T-helper 2 cell treated with Interferon-gamma antibody and Interleukin-4, amounts not matched to agents 5 μg/mL and 100 μg/mL, for 36 hours (primary cell): ENCODE measurements around the gene SOWAHD.
"Not testable (repeated sequence)": the region's sequence is repeated elsewhere in the genome, so short reads cannot be mapped to it uniquely, and the experiment has no call there.

Source experiments
- DNase-seq: peaks from one replicate; pipeline ENCODE4 v3.0.0; 2021; ENCODE audit warnings: low spot score
- H3K27ac Mint-ChIP-seq: one replicate; pipeline ENCODE4 v1.8.0; 2021; ENCODE audit warnings: mild to moderate bottlenecking, mixed read lengths
- H3K27me3 Mint-ChIP-seq: one replicate; pipeline ENCODE4 v1.8.0; 2021; ENCODE audit warnings: low read depth, mixed read lengths
- H3K36me3 Mint-ChIP-seq: one replicate; pipeline ENCODE4 v1.8.0; 2021; ENCODE audit warnings: low read depth, mixed read lengths
- H3K4me1 Mint-ChIP-seq: one replicate; pipeline ENCODE4 v1.8.0; 2021; ENCODE audit warnings: low read depth, mixed read lengths
- H3K4me3 Mint-ChIP-seq: one replicate; pipeline ENCODE4 v1.8.0; 2022; ENCODE audit warnings: mild to moderate bottlenecking, moderate library complexity, mixed read lengths
- H3K9me3 Mint-ChIP-seq: one replicate; pipeline ENCODE4 v1.8.0; 2021; ENCODE audit warnings: mixed read lengths

SOWAHD gene

DNA sequence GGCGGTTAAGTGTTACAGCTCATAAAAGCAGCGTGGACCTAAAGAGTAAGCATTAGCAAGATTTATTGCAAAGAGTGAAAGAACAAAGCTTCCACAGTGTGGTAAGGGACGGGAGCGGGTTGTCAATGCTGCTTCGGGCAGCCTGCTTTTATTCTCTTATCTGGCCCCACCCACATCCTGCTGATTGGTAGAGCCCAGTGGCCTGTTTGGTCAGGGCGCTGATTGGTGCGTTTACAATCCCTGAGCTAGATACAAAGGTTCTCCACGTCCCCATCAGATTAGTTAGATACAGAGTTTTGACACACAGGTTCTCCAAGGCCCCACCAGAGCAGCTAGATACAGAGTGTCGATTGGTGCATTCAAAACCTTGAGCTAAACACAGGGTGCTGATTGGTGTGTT lies 8.3 kb upstream of the SOWAHD start:
- not testable (repeated sequence) for H3K27ac Mint-ChIP-seq, H3K4me3 Mint-ChIP-seq, H3K36me3 Mint-ChIP-seq, H3K27me3 Mint-ChIP-seq, H3K4me1 Mint-ChIP-seq, H3K9me3 Mint-ChIP-seq, DNase-seq

DNA sequence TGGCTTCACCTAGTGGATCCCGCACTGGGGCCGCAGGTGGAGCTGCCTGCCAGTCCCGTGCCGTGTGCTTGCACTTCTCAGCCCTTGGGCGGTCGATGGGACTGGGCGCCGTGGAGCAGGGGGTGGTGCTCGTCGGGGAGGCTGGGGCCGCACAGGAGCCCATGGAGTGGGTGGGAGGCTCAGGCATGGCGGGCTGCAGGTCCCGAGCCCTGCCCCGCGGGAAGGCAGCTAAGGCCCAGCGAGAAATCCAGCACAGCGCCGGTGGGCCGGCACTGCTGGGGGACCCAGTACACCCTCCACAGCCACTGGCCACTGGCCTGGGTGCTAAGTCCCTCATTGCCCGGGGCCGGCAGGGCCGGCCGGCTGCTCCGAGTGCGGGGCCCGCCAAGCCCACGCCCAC lies 7.6 kb upstream of the SOWAHD start:
- not testable (repeated sequence) for H3K36me3 Mint-ChIP-seq, DNase-seq, H3K9me3 Mint-ChIP-seq, H3K4me3 Mint-ChIP-seq, H3K27ac Mint-ChIP-seq, H3K27me3 Mint-ChIP-seq, H3K4me1 Mint-ChIP-seq

- no peaks in the 10 kb centered on the region for H3K9me3 Mint-ChIP-seq
Measured at GRCh38 chrX:119753001-119753400, 5.4 kb upstream of the SOWAHD start.

GRCh38 chrX:119753639-119754257 lies 4.6 kb upstream of the SOWAHD start:
- H3K27ac Mint-ChIP-seq: peak overlapping the region; percentile 94
- DNase-seq: peak; percentile 49

More at GRCh38 chrX:119753001-119753400, 5.4 kb upstream of the SOWAHD start:
- peaks cover 31% of the 10 kb centered on the region for H3K4me1 Mint-ChIP-seq
- no peak for DNase-seq
- no peaks in the 10 kb centered on the region for H3K36me3 Mint-ChIP-seq
- no peak overlapping the region for H3K4me3 Mint-ChIP-seq
- no peaks in the 10 kb centered on the region for H3K27me3 Mint-ChIP-seq
- peak overlapping the region; percentile 94 for H3K27ac Mint-ChIP-seq

DNA sequence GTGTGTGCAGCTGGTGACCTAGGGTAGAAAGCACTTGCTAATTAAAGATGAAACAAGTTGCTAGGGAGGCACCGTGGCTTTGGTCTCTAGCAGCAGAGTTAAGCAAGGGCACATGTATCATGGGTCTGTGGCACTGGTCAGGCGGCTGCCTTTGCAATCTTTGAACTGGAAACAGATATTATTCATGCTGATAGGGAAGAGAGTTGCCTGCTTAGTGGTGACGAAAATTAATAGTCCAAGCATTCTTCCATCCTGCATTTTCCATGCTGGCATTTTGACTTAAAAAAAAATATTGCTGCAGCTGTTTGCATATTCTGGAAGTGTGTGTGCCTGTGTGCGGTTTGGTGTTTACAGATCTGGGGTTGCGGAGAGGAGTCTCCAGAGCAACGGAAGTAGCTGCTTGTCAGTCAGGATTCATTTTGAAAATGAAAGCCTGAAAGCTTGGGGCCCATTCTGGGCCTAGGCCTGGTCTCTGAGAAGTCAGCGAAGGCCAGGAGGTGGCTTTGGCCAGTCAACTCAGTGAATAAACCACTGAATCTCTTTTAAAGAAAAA lies 2.3 kb upstream of the SOWAHD start:
- H3K27me3 Mint-ChIP-seq: no peaks in the 10 kb centered on the region
- DNase-seq: peak; percentile 69
- peaks cover 35% of the 10 kb centered on the region for H3K4me1 Mint-ChIP-seq
- no peaks in the 10 kb centered on the region for H3K9me3 Mint-ChIP-seq
- H3K4me3 Mint-ChIP-seq: peak overlapping the region; percentile 81
- H3K36me3 Mint-ChIP-seq: no peaks in the 10 kb centered on the region
- H3K27ac Mint-ChIP-seq: peak overlapping the region; percentile 94

More at GRCh38 chrX:119753639-119754257, 4.6 kb upstream of the SOWAHD start:
- no peaks in the 10 kb centered on the region for H3K36me3 Mint-ChIP-seq
- H3K4me1 Mint-ChIP-seq: peaks cover 31% of the 10 kb centered on the region
- peak overlapping the region; percentile 55 for H3K4me3 Mint-ChIP-seq
- H3K27me3 Mint-ChIP-seq: no peaks in the 10 kb centered on the region
- H3K9me3 Mint-ChIP-seq: no peaks in the 10 kb centered on the region

GRCh38 chrX:119756926-119757635 lies 1.3 kb upstream of the SOWAHD start:
- Mint-ChIP-seq H3K27ac (peak overlapping the region; percentile 94), H3K9me3 (no peaks in the 10 kb centered on the region)
- DNase-seq: no peak

DNA sequence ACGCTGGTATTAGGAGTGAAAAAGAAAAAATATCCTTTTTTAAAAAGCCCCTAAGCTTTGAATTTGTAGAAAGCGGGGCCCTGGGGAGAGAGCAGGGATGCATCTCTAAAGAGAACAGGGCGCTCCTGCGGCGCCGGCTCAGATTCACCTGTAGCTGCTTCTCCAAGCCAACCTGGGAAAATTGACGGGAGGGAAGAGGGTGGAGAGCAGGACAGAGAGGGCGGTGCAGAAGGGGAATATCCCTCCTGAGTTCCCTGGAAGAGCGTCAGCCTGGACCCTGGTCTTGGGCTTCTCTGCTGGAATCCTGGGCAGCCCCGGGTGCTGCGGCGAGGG lies 776 bp upstream of the SOWAHD start:
- H3K4me1 Mint-ChIP-seq: peaks cover 39% of the 10 kb centered on the region
- no peaks in the 10 kb centered on the region for H3K27me3 Mint-ChIP-seq
- H3K27ac Mint-ChIP-seq: peak overlapping the region; percentile 94
- H3K36me3 Mint-ChIP-seq: no peaks in the 10 kb centered on the region
- H3K4me3 Mint-ChIP-seq: peak overlapping the region; percentile 81
- no peak for DNase-seq
- H3K9me3 Mint-ChIP-seq: no peaks in the 10 kb centered on the region

More at GRCh38 chrX:119756926-119757635, 1.3 kb upstream of the SOWAHD start:
- peak overlapping the region; percentile 81 for H3K4me3 Mint-ChIP-seq
- H3K4me1 Mint-ChIP-seq: peaks cover 38% of the 10 kb centered on the region
- H3K36me3 Mint-ChIP-seq: no peaks in the 10 kb centered on the region
- H3K27me3 Mint-ChIP-seq: no peaks in the 10 kb centered on the region

DNA sequence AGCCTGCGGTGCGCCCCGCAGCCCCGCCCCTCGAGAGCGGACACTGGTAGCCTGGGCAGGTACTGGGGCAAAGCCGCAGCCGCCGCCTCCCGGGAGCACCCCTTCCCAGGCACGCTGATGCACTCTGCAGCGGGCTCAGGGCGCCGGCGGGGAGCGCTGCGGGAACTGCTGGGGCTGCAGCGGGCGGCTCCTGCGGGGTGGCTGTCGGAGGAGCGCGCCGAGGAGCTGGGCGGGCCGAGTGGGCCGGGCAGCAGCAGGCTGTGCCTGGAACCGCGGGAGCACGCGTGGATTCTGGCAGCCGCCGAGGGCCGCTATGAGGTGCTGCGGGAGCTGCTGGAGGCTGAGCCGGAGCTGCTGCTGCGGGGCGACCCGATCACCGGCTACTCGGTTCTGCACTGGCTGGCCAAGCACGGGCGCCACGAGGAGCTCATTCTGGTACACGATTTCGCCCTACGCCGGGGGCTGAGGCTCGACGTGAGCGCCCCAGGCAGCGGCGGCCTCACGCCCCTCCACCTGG lies 401 bp downstream of the SOWAHD start:
- no peaks in the 10 kb centered on the region for H3K27me3 Mint-ChIP-seq
- no peaks in the 10 kb centered on the region for H3K9me3 Mint-ChIP-seq
- H3K36me3 Mint-ChIP-seq: no peaks in the 10 kb centered on the region
- peaks cover 48% of the 10 kb centered on the region for H3K4me1 Mint-ChIP-seq
- H3K27ac Mint-ChIP-seq: no peak overlapping the region
- DNase-seq: peak; percentile 11
- H3K4me3 Mint-ChIP-seq: peak overlapping the region; percentile 63

GRCh38 chrX:119759248-119759766 lies 919 bp downstream of the SOWAHD start:
- H3K4me1 Mint-ChIP-seq: peaks cover 44% of the 10 kb centered on the region
- no peaks in the 10 kb centered on the region for H3K27me3 Mint-ChIP-seq
- DNase-seq: no peak
- peak overlapping the region; percentile 63 for H3K4me3 Mint-ChIP-seq
- no peaks in the 10 kb centered on the region for H3K36me3 Mint-ChIP-seq
- H3K9me3 Mint-ChIP-seq: no peaks in the 10 kb centered on the region
- no peak overlapping the region for H3K27ac Mint-ChIP-seq

- DNase-seq: no peak
- Mint-ChIP-seq H3K27ac (no peak overlapping the region), H3K4me3 (peak overlapping the region; percentile 43), H3K36me3 (no peaks in the 10 kb centered on the region), H3K4me1 (peaks cover 40% of the 10 kb centered on the region), H3K27me3 (no peaks in the 10 kb centered on the region), H3K9me3 (no peaks in the 10 kb centered on the region)
Measured at GRCh38 chrX:119760026-119760877, 1.9 kb downstream of the SOWAHD start.

DNA sequence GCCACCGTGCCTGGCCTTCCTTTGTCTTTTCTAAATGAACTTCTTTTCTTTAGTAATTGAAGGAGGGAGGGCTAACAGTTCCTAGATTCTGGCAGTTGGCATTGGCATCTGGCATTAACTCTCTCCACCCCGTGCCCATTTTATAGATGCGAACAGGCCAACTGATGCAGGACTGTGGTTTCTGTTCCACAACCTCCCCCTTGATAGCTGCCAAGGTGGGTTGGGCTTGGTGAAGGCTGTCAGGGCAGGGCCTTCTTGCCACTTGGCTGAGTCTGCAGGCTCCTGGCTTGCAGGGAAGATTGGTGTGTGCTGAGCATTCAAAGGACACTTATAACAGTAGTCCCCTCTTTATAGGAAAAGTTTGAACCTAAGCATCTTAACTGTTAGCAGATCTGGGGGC lies 4.3 kb downstream of the SOWAHD start:
- Mint-ChIP-seq H3K36me3 (no peaks in the 10 kb centered on the region), H3K27ac (no peak overlapping the region), H3K4me3 (peak overlapping the region; percentile 6), H3K9me3 (no peaks in the 10 kb centered on the region), H3K27me3 (no peaks in the 10 kb centered on the region), H3K4me1 (peaks cover 21% of the 10 kb centered on the region)
- DNase-seq: no peak

- no peak overlapping the region for H3K27ac Mint-ChIP-seq
- no peak for DNase-seq
- H3K27me3 Mint-ChIP-seq: no peaks in the 10 kb centered on the region
- H3K36me3 Mint-ChIP-seq: no peaks in the 10 kb centered on the region
- no peaks in the 10 kb centered on the region for H3K9me3 Mint-ChIP-seq
- peaks cover 20% of the 10 kb centered on the region for H3K4me1 Mint-ChIP-seq
- no peak overlapping the region for H3K4me3 Mint-ChIP-seq
Measured at GRCh38 chrX:119763181-119763580, 4.8 kb downstream of the SOWAHD start.

GRCh38 chrX:119763836-119764387 lies 5.5 kb downstream of the SOWAHD start:
- no peak overlapping the region for H3K4me3 Mint-ChIP-seq
- no peaks in the 10 kb centered on the region for H3K9me3 Mint-ChIP-seq

More at GRCh38 chrX:119763836-119764387, 5.5 kb downstream of the SOWAHD start:
- no peak for DNase-seq
- H3K27me3 Mint-ChIP-seq: no peaks in the 10 kb centered on the region
- no peak overlapping the region for H3K27ac Mint-ChIP-seq
- peaks cover 20% of the 10 kb centered on the region for H3K4me1 Mint-ChIP-seq
- H3K36me3 Mint-ChIP-seq: no peaks in the 10 kb centered on the region
